Stimulated activated CD8-positive, alpha-beta memory T cell treated with anti-CD3 and anti-CD28 coated beads, Interleukin-12 subunit alpha, Interleukin-12 subunit beta, amount 100 ng/mL, for 24 hours (primary cell): ENCODE measurements around the gene TNIP1.

Experiments
- DNase-seq: peaks from one replicate; pipeline ENCODE4 v3.0.0-alpha.2; 2020; ENCODE audit errors: extremely low read depth

Gene TNIP1

DNA sequence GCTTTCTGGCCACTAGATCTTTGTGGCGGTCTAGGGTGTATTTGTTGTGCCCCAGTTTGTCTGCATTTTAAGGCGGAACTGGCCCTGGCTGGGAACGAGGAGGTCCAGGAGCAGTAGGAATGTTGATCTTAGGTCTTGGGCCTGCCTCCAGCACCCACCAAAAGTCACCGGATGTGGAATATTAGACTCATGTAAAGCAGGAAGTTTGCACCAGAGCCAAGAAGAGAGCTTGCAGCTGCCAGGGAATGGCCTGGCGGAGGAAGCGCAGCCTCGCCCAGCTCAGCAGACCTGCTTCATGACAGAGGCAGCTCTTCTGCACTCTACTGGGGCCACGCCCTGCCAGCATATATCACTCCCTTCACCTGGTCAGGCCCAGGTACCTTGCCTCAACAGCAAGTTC is 57.2 kb downstream of the TNIP1 start:
- DNase-seq = no peak

GRCh38 chr5:151023047-151023615 is 57.7 kb downstream of the TNIP1 start:
- DNase-seq = no peak

GRCh38 chr5:151022511-151023018 is 58.3 kb downstream of the TNIP1 start:
- no peak for DNase-seq

GRCh38 chr5:151021746-151022145 is 59.1 kb downstream of the TNIP1 start:
- no peak for DNase-seq

DNA sequence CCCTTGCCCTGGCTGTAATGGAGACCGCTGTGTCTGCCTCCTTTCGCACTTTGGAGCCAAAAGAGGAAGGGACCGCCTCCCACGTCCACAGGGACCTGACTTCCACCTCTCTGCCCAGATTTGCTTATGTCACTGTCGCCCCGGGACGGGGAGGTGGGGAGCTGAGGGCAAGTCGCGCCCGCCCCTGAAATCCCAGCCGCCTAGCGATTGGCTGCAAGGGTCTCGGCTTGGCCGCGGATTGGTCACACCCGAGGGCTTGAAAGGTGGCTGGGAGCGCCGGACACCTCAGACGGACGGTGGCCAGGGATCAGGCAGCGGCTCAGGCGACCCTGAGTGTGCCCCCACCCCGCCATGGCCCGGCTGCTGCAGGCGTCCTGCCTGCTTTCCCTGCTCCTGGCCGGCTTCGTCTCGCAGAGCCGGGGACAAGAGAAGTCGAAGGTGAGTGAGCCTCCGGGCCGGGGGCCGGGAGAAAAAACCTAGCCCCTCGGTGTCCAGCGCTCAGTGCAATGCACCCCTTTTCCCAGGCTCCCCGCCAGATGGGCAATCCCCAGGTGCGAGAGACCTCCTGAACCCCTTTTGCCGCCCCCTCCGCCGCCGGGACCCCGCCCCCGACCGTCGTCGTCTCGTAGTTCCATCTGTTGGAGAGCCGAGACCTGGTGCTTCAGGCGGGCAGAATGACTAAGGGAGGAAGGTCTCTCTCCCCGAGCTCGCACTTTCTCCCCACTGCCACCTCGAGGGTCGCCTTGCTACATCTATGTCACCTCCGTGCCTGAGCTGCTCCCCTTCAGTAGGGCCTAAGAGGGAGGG is 60.3 kb downstream of the TNIP1 start, which contains the start of gene GPX3:
GPX3 (plus strand) TSS at position 288 of the 807 bp plus-strand sequence; CDS start at position 352, 64 bp downstream.
- no peak for DNase-seq

- DNase-seq = no peak
These were observed 61.5 kb downstream of the TNIP1 start for GRCh38 chr5:151019331-151019730.

DNA sequence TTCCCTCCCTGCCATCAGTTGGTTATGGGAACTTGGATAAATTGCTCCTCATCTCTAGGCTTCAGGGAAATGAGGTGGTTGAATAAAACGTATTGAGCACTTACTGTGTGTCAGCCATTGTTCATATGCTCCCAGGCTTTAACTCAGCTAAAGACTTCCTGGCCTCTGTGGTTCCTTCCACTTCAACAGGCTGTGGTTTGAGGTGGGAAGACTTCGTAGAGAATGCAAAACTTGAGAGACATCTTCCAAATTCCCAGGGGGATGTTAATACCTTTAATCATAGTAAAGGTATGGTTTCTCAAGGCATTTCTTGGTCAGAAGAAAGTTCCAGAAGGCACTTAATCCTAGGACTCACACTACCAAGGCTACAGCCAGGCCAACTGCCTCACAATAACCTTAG is 62.0 kb downstream of the TNIP1 start:
- DNase-seq = no peak

DNA sequence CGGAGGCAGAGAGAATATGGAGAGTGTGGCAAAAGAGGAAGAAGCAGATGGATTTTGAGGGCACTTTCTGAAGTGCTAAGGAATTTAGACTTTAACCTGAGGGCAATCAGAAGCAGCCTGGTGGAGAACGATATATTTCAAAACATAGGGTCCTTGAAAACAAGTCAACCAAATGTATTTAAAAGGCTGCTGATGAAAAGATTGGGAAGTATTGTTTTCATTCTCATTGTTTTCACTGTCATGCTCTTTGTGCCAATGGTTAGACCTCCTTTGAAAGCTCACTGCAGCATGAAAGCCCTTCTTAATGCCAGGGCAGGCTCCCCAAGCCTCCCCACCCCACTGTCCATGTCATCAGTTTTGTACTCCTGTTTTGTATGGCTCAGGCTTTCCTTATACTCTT is 62.9 kb downstream of the TNIP1 start:
- DNase-seq = no peak

- no peak for DNase-seq
These were observed 64.1 kb downstream of the TNIP1 start for GRCh38 chr5:151016700-151017099.

GRCh38 chr5:151015974-151016587 is 64.8 kb downstream of the TNIP1 start:
- DNase-seq = no peak

DNA sequence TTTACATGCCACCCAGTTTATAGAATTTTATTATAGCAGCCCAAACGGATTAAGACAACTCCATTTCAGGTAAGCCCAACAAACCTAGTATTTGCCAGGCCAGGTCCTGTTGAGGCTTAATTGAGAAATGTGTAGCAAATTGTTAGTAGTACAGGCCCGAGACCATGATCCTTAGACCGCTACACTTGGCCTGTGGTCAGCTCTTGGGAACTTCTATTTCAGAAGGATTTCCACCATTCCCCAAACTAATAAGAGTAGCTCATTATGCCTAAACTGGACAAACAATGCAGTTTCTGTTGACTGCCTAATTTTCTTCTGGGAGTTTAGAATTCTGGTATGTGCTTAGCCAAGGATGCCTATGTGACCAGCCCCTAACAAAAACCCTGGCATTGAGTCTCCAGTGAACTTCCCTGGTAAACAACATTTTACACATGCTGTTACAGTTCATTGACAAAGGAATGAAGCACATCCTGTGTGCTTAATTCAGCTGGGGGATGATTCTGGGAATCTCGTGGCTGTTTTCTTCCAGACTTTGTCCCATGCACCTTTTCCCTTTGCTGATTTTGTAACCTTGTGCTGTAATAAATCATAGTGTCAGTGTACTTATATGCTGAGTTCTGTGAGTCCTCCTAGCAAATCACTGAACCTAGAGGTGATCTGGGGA is 66.0 kb downstream of the TNIP1 start:
- no peak for DNase-seq

GRCh38 chr5:151012862-151013261 is 68.0 kb downstream of the TNIP1 start:
- DNase-seq = no peak

GRCh38 chr5:151008906-151009305 is 71.9 kb downstream of the TNIP1 start:
- DNase-seq = no peak

GRCh38 chr5:151008210-151008491 is 72.7 kb downstream of the TNIP1 start:
- DNase-seq = no peak

- DNase-seq = no peak
These were observed 73.2 kb downstream of the TNIP1 start for GRCh38 chr5:151007430-151008209.

DNA sequence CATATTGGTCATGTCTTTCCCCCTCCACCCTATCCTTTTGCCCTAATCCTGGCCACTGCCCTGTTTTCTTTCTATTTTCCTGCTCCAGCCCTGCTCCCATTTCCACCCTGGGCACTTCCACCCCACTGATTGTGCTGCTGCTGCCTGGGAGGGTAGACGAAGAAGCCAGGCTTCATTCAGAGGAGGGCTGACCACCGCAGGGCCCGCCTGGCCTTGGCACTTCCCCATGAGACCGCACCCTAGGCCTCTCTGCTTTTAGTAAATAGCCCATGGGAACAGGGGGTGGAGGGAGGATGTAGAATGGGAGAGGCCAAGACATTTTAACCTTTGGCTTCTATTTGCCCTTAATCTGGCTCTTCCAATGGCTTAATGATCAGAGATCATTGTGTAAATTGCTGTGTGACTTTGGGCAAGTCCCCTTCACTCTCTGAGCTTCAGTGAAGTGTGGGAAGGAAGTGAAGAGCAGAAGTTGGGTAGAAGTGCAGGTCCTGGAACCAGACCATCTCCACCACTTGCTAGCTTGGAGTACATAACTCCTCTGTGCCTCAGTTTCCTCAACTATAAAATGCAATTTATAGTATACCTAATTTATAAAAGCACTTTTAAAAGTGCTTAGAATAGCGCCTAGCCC is 74.0 kb downstream of the TNIP1 start:
- DNase-seq = no peak

GRCh38 chr5:151005950-151006576 is 74.8 kb downstream of the TNIP1 start:
- no peak for DNase-seq

DNA sequence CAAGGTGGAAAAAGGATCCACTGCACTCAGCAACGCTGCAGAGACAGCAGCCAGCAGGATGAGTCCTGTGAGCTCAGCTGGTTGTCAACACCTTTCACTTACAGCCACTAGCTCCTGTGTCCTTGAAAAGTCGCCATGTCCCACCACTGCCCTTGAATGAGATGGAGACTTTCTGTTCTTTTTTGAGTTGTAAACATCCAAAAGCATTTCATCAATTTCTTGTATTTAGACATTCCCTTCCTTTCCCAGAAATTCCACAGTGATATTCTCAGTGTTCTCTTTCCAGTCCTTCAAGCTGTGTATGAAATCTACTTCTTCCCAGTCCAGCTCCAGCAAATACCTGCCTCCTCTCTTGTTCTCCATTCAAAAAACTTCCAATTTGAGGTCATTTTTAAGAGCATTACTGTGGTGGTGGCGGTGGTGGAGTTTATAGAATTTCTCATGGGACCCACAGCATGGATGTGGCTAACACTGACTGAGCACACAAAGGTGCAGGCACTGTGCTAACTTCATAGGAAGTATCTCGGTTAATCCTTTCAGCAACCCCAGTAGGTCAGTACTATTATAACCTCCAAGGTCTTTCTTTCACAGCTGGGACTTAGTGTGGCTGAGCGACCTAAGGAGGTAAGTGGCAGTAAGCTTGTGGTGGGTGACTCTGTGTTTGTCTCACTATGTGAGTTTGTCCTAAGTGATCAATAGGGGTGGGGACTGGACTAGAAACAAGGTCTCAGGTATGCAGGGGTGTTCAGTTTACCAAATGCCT is 75.5 kb downstream of the TNIP1 start:
- DNase-seq = no peak

DNA sequence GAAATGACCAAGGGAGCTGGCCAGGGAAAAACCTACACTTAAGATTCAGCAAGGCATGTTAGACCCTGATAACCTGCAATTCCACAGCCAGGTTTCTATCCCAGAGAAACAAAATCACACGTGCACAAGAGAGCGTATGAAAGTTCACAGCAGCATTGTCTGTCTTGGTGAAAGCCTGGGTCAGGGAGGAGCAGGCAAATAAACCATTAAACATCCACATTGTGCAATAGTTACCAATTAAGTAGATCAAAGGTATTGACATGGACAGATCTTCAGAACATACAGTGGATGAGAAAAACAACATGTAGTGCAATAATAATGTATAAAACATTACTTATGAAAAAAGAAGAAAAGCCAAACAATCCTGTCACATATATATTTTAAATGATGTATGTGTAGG is 76.3 kb downstream of the TNIP1 start:
- no peak for DNase-seq

DNA sequence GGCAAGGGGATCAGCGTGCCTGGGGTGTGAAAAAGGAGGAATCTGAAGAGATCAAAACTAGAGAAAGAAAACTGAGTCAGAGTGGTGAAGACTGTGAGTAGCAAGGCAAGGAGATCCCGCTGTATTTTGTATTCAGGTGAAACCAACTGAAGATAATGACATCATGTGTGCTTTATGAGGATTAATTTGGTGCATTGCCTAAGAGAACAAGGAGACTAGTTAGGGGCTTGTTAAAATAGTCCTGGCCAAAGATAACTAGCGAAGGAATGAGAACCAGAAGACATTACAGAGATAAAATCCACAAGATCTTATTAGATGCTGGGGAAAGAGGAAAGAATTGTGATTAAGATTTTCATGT is 77.4 kb downstream of the TNIP1 start:
- DNase-seq = no peak
